ENCODE measurements around the gene MDK.

DNA sequence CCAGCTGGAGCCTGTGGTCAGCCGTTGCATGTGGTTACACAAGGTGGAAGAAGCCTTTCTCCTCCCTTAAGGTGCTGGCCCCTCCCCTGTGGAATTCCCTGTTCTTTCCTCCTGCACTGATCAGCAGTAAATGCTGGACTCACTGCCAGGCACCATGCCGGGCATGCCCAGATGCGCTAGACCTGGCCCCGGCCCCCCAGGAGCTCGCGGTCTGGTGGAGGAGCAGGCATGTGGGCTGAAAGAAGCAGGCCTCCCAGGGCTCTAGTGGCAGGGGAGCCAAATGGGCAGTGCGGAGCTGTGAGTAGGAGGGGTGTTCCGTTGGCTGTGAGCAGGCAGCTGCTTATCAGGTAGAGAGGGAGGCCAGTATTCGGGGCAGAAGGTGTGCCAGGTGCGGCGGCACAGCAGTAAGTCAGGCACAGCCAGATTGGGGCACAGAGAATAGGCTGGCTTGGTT lies 24.0 kb upstream of the MDK start:
- TF ChIP-seq GATA2 (IDR thresholded peaks at IDR 0.05; ENCODE audit: low read depth, low read length) (no peak), GATA3 (IDR thresholded peaks at IDR 0.05; ENCODE audit: low read depth, low read length) (no peak)

Data from SH-SY5Y (cell line).